HG03103 (cell line): ENCODE data around the gene SGCA.

Source experiments
- ATAC-seq: cut with Tn5 transposase; IDR thresholded peaks from one replicate; pipeline ENCODE4 v1.9.1; 2021; ENCODE audit warnings: low read depth; ENCODE audit not compliant: unreplicated experiment

Gene SGCA

DNA sequence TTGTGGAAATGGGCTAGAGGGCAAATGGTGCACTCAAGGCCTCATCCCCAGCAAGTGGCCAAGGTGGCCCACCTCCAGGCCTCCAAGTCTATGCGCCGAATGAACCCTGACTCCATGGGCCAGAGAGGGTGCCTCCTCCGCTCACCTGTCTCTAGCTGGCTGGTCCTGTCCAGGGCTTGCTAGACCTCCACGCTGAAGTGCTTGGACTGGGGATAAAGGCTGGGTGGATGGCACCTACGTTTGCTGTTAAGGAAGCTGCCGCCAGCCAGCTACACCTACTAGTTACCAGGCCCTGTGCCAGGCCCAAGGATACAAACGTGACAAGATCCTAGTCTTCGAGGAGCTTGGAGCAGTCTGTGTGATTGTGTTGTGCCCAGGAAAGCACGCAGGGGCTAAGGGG, 739 bp upstream of the SGCA start:
- no peak for ATAC-seq

DNA sequence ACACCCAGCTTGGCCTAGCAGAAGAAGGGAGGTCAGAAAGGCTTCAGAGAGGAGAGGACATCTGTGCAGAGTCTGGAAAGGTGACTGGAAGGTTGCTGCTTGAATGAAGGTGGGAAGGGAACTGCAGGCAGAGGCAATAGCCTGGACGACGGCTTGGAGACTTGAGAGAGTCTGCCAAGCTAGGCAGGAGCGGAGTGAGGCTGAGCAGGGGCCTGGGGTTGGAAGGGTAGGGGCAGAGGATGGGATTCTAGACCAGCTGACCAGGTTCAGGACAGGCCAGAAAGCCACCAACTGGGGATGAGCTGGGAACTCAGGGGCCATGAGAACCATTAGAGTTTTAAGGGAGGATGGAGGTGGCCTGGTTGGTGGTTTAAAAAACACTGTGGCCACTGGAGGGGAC, 339 bp upstream of the SGCA start:
- ATAC-seq: no peak

DNA sequence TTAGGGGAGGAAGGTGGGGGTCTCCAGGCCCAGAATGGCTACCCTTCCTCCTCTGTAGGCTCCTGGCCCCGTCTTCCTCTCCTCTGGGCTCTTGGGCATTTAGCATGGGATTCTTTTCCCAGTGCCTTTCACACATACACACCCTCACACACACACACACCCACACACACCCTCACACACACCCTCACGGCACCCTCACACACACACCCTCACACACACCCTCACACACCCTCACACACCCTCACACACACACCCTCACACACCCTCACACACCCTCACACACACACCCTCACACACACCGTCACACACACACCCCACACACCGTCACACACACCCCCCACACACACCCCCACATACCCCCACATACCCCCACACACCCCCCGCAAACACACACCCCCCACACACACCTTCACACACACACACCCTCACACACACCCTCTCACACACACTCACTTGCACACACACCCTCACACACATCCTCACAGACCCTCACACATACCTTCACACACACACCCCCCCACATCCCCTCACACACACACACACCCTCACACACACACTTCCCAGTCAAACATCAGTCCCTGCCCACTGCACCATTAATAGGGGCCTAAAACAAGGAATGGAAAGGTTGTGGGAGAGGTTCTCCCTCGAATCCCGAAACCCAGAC, 845 bp downstream of the SGCA start:
- no peak for ATAC-seq

DNA sequence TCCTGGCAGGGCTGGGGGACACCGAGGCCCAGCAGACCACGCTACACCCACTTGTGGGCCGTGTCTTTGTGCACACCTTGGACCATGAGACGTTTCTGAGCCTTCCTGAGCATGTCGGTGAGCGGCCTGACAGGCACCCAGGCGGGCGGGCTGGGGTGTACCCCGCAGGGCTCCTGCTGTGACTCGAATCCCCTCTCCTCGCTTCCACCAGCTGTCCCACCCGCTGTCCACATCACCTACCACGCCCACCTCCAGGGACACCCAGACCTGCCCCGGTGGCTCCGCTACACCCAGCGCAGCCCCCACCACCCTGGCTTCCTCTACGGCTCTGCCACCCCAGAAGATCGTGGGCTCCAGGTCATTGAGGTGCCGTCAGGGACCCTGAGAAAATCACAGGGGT, 1.6 kb downstream of the SGCA start:
- ATAC-seq: no peak

DNA sequence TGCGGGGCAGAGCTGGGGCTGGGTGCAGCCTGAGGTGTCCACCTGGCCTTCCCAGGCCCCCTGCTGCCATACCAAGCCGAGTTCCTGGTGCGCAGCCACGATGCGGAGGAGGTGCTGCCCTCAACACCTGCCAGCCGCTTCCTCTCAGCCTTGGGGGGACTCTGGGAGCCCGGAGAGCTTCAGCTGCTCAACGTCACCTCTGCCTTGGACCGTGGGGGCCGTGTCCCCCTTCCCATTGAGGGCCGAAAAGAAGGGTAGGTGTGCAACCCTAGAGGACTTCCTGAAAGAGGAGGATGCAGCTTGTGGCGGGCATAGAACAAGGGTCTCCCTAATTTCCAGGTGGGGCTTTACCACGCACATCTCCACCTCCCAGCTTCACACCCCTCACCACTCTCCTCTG, 2.5 kb downstream of the SGCA start:
- ATAC-seq: no peak

DNA sequence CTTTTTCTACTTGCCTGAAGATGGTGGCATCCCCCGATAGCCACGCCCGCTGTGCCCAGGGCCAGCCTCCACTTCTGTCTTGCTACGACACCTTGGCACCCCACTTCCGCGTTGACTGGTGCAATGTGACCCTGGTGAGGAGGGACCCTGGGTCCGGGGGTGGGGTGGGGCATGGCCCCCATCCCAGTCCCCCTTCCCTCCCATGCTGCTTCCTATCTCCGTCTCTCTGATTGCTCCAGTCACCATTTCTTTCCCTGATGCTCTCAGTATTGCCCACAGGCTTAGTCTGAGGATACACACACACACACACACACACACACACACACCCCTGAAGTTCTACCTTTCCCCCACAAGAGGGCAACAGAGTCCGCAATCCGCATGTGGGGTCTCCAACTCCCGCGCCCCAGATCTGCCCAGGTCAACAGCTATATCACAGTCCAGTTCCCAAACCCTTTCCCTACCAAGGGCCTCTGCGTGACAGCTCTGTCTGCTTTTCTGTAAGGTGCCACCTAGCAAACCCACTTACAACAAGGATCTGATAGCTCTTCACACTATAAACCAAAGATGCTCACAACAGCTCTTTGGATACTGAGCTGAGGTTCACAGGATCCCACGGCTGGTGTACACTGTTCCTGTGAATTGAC, 3.4 kb downstream of the SGCA start:
- ATAC-seq: no peak

- no peak for ATAC-seq
These were observed 4.2 kb downstream of the SGCA start for GRCh38 chr17:50169881-50170459.

DNA sequence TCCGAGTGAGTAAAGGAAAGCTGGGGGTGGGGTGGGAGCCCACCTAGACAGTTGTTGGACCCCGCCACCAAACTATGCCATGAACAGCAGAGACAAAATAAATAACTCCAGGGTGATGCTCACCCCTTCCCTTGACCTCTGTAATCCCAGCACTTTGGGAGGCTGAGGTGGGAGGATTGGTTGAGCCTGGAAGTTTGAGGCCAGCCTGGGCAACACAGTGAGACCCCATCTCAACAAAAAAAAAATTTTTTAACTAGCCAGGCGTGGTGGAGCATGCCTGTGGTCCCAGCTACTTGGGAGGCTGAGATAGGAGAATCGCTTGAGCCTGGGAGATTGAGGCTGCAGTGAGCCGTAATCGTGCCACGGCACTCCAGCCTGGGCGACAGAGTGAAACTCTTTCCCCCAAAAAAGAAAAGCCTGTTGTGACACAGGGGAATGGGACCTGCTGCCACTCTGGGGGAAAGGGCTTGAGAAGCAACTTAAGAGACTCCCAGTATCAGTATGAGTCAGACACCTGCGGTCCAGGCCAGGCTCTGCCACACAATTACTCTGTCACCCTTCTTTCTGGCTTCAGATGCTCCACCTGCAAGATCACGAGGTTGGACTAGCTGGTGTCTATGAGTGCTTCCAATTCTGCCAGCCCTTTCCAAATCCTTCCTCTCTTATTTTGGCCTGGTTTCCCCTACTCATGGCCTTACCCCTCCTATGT, 5.0 kb downstream of the SGCA start:
- ATAC-seq: peak; percentile 79

DNA sequence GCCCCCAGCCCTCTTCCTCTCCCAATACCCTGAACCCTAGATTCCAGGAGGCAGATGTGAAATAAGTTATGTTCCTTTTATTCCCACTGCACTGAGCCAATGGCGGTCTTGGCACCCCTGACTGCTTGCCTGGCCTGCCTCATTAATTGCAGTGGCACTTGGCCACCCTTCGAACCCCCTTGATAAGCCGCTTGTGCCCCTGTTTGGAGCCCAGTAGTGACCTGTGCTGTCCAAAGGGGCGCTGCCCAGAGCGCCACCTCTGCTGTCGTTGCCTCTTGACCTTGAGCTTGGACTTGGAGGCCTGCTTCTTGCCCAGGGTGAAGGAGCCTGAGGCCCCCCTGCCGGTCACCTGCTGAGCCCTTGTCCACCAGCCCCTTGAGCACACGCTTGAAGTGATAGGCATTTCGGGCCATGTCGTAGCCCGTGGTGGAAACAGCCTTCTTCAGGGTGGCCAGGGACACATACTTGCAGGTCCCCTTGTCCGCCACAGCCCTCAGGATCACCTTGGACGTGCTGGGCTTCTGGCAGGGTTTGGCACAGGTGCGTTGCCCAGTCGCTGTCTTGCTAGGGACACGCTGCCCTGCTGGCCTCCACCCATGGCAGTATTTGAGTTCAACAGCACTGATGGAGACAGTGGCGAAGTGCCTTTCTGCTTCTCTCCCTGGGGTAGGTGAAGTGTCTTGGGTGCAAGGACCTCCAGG, 5.7 kb downstream of the SGCA start:
- no peak for ATAC-seq

GRCh38 chr17:50172130-50172529, 6.3 kb downstream of the SGCA start:
- ATAC-seq: no peak

DNA sequence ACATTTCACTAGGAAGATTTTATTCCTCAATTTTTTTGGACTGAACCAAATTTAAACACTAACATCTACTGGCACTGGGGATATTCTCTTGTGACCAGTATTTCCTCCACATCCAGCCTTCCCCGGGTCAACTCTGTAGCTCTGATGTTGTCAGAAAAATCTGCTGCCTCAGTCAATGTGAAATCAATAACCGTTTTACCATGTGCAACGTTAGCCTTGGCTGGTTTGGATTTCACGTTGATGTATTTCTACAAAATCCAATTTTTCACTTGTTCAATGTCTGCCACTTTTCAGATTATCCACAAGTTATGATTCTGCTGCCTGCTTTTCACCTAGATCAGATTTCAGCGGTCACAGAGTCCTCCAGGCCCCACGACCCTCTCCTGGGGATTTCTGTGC, 7.1 kb downstream of the SGCA start:
- ATAC-seq: no peak

DNA sequence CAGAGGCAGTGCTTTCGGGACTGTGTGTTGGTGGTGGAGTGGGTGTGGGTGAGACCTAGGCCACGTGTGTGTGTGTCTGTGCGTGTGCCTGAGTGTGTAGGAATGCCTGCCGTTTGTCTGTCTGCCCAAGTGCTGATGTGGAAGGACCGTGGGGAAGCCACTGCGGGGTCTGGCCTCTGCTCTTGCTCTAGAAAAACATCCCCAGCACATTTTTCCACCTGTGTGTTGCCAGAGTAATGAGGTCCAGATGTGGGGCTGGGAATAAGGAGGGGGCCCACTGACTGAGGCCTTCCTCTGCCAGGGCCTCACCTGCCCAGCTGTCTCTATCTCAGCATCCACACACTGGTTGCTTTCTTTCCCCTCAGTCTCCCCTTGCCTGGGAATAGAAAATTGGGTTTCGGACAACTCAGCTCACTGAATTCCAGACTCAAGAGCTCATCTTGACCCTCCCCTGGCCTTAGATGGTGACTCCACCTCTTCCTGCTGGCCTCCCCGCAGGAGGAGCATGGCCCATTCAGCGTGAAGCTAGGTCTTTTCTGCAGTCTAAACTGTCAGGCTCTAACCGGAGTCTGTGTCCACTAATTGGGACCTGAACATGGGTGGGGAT, 7.6 kb downstream of the SGCA start:
- no peak for ATAC-seq

- ATAC-seq: no peak
These were observed 8.6 kb downstream of the SGCA start for GRCh38 chr17:50174444-50174843.

DNA sequence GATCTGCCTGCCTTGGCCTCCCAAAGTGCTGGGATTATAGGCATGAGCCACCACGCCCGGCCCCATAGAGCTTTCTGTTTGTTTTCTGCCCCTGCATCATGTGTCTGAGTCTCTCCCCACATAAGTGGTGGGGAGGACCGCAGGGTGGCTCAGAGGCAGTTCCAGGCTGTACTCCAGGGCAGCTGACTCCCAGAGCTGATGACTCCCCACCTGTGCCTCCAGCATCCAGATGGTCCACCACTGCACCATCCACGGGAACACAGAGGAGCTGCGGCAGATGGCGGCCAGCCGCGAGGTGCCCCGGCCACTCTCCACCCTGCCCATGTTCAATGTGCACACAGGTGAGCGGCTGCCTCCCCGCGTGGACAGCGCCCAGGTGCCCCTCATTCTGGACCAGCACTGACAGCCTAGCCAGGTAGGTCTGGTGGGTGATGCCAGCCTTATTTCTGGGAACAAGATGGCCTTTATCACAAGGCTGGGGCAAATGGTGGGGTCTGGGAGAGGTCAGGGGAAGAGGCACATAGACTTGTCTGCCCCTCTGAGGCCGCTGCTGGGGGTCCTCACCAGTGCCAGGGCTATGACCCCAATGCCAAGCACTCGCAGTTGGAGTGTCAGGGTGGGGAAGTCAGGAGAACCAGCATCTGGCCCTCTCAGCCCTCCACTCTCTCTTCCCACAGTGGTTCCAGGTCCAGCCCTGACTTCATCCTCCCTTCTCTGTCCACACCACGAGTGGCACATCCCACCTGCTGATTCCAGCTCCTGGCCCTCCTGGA, 9.4 kb downstream of the SGCA start:
- no peak for ATAC-seq

DNA sequence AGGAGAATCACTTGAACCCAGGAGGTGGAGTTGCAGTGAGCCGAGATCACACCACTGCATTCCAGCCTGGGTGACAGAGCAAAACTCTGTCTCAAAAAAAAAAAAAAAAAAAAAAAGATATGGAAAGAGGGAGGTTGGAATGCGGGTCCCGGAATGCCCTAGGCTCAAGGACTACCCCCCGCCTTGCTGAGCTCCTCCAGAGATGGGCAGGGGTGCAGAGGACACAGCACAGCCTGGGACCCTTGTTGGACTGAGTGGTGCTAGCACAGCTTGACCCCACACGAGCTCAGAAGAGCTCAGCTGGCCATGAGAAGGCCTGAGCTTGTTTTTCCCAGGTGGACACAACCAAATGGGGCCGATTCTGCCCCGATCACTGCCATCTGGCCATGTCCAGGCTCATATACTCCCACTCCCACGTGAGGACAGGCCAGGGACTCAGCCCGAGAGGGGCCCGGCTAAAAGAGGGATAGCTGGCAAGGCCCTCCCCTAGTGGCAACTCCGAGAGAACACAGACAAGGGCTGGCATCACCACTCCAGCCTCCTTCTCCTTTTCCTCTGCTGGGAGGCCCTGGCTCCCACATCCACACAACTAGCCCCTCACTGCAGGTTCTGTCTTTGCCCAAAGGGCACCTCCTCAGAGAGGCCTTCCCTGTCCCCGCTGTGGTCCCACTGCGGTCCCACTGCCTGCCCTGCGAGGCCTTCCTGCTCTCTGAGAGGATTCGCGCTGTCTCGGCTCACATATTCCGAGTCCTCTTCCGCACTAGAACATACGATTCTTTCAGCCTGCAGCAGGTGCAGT, 11.0 kb downstream of the SGCA start:
- no peak for ATAC-seq

GRCh38 chr17:50177476-50177875, 11.7 kb downstream of the SGCA start:
- ATAC-seq: no peak

DNA sequence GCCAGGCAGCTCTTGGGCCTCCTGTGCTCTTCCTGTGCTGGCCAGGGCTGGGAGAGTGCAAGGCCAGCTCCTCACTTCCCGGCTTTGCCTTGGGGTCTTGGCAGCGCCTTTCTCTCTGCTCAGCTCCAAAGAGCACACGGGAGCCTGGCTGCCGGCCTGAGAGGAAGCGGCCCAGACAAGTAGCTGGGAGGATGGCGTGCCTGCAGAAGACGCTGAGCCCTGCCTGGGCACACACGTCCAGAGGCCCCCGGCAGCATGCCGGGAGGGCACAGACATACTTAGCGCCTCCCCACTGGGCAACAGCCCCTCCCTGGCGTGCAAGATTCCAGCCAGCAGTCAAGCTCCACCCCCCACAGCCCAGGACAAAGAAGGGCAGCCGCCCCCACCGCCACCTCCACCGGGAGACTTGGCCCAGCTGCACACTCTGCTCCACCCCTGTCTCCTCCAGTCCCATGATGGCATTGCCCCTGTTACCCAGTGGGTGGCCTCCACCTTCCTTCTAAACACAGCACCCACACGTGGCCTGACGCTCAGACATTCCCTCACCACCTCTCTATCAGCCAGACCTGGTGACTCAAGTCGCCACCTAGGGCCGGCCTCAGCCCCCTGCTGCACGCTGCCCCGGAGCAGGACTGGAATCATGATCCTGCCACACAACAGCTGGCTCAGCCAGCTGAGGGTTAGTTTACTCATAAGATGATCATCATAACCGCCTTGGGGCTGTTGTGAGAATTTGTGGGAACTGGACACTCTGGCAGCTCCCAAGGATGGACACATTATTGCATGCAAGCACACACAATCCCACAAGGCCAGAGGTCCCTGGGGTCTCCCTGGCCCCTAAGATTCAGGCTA, 12.4 kb downstream of the SGCA start:
- no peak for ATAC-seq

- ATAC-seq: no peak
These were observed 14.3 kb downstream of the SGCA start for GRCh38 chr17:50180111-50180510.
